Sigmoid colon (tissue), 3 donors: ENCODE data around the gene CP.

Experiments
- CTCF ChIP-seq, 4 experiments: fragments of 450-650 bp in 3 of 4; fragments of 200-600 bp in 1 of 4; IDR thresholded peaks; one replicate each; pipeline ENCODE4 v1.5.1; 2016 to 2019; ENCODE audit warnings: antibody characterized with exemption in 4 of 4, mild to moderate bottlenecking in 3 of 4, moderate library complexity in 2 of 4
- POLR2A ChIP-seq, 2 donors: fragments of 450-650 bp; IDR thresholded peaks; one replicate each; pipeline ENCODE4 v1.6.1; 2016; ENCODE audit warnings: antibody characterized with exemption in 2 of 2, mild to moderate bottlenecking in 2 of 2, moderate library complexity in 2 of 2

- TF ChIP-seq CTCF (IDR thresholded peaks at IDR 0.05), result no peak
- TF ChIP-seq POLR2A (IDR thresholded peaks at IDR 0.05), result no peak
Measured at GRCh38 chr3:149145356-149145755, 76.3 kb downstream of the CP start.
